ENCODE measurements around the gene SEPTIN2. TPM values are rescaled to one million over a fixed set of nuclear protein-coding genes. Genes with fewer than 3 reads are reported as not detected.

Gene SEPTIN2
- total RNA-seq, 2 experiments from 2014 or later = 198 to 275 TPM

DNA sequence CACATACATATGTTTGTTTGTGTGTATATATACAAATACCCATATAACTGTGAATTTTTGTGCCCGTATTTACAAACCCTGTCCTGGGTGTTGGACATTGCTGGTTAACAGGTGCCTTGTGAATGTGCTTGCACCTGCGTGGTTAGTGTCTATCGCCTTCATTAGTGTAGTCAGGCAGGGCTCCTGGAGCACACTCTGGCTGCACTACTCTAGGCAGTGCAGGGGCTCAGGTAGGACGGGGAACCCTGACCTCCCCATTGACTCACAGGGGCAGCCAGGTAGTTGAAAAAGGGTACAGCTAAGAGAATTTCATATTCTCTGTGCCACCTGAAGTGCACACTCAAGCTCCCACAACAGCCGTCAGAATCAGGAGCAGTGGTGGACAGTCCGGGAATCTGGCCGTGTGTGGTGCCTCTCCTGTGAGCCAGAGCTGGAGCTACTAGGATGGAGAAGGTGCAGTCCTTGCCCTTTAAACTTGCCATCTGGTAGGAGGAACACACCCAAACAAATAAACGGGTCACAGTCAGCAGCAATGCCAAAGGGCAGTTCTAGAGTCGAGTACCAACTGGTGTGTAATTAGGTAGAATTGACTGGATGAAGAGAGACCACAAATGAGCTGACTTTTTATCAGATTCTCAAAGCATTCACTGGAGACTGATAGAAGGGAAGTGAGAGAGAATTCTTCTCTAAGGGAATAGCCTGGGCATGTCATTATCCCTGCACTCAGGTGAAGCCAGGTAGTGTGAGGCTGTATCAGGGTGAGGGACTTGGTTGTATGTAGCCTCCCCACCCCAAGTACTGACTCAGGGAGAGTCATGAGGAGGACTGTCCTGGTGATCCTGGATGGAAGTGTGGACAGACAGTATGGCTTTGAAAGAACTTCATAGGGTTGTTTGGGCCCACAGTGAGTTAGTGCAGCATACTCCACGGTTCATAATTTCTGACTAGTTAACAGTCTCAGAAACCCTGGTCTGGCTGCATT, 84.5 kb downstream of the SEPTIN2 start:
- Histone ChIP-seq H3K79me2 (ENCODE audit: insufficient read depth, low read depth, low read length) (no peaks in the 10 kb centered on the region), H3K9me2 (ENCODE audit: insufficient read depth, low read length) (no peaks in the 10 kb centered on the region), H3K9me3 (ENCODE audit: low read length) (no peaks in the 10 kb centered on the region), H3K4me1 (ENCODE audit: insufficient read depth, low read length, poor library complexity, severe bottlenecking) (no peaks in the 10 kb centered on the region), H2AFZ (ENCODE audit: low read length) (no peak overlapping the region), H3K36me3 (ENCODE audit: insufficient read depth, low read length) (peaks cover 7% of the 10 kb centered on the region; the same call in 1 of the 2 replicates), H3K4me2 (ENCODE audit: low read length) (no peak overlapping the region), H4K20me1 (ENCODE audit: insufficient read depth, low read length) (no peaks in the 10 kb centered on the region; the same call in 1 of the 2 replicates), H3K4me3 (ENCODE audit: low read depth, low read length, poor library complexity, severe bottlenecking) (no peak overlapping the region), H3K27ac (ENCODE audit: low read depth, low read length, poor library complexity, severe bottlenecking) (no peak overlapping the region)
- CTCF ChIA-PET (ENCODE audit: unreplicated experiment) = no interaction called here
- POLR2A ChIA-PET = no interaction called here
- DNase-seq (ENCODE audit: low spot score) = no peak
- no peak for TF ChIP-seq EZH2phosphoT487 (IDR thresholded peaks at IDR 0.05; ENCODE audit: borderline replicate concordance, low read depth, low read length)
- TF ChIP-seq, protein P1, sequence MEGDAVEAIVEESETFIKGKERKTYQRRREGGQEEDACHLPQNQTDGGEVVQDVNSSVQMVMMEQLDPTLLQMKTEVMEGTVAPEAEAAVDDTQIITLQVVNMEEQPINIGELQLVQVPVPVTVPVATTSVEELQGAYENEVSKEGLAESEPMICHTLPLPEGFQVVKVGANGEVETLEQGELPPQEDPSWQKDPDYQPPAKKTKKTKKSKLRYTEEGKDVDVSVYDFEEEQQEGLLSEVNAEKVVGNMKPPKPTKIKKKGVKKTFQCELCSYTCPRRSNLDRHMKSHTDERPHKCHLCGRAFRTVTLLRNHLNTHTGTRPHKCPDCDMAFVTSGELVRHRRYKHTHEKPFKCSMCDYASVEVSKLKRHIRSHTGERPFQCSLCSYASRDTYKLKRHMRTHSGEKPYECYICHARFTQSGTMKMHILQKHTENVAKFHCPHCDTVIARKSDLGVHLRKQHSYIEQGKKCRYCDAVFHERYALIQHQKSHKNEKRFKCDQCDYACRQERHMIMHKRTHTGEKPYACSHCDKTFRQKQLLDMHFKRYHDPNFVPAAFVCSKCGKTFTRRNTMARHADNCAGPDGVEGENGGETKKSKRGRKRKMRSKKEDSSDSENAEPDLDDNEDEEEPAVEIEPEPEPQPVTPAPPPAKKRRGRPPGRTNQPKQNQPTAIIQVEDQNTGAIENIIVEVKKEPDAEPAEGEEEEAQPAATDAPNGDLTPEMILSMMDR (conservative IDR thresholded peaks at IDR 0.05; ENCODE audit: low read length) = no peak
- BruUV-seq (replicated peaks) = no TSS peak
- intact Hi-C loops (cut with micrococcal nuclease; ENCODE audit: unreplicated experiment) = no loop called here

Other genes with a start within 250 kb of the SEPTIN2 start
- gene MTERF4, start 213.6 kb upstream of the SEPTIN2 start, total RNA-seq (2014; rRNA removed; shearing (Covaris generic)) = 57.7 and 58.9 TPM in 2 replicates
- gene MTERF4, start 213.6 kb upstream of the SEPTIN2 start, total RNA-seq (2022) = 48.2 and 52.8 TPM in 2 replicates
- gene PASK, start 166.5 kb upstream of the SEPTIN2 start, total RNA-seq (2014; rRNA removed; shearing (Covaris generic)) = 26.8 and 72.9 TPM in 2 replicates
- gene PASK, start 166.5 kb upstream of the SEPTIN2 start, total RNA-seq (2022) = 73.5 and 84.3 TPM in 2 replicates
- 46.0 and 61.4 TPM in 2 replicates for gene PPP1R7, start 165.5 kb upstream of the SEPTIN2 start, total RNA-seq (2014; rRNA removed; shearing (Covaris generic))
- gene PPP1R7, start 165.5 kb upstream of the SEPTIN2 start, total RNA-seq (2022) = 82.0 and 97.1 TPM in 2 replicates
- 0.16 TPM in 1 of 2 replicates, not detected in the other for gene ANO7, start 127.2 kb upstream of the SEPTIN2 start, total RNA-seq (2014; rRNA removed; shearing (Covaris generic))
- 0.46 TPM in 1 of 2 replicates, not detected in the other for gene ANO7, start 127.2 kb upstream of the SEPTIN2 start, total RNA-seq (2022)
- 155 and 176 TPM in 2 replicates for gene HDLBP, start 253 bp upstream of the SEPTIN2 start, total RNA-seq (2014; rRNA removed; shearing (Covaris generic))
- 148 and 170 TPM in 2 replicates for gene HDLBP, start 253 bp upstream of the SEPTIN2 start, total RNA-seq (2022)
- gene FARP2, start 40.4 kb downstream of the SEPTIN2 start, total RNA-seq (2014; rRNA removed; shearing (Covaris generic)) = 23.2 and 33.6 TPM in 2 replicates
- 47.9 and 52.7 TPM in 2 replicates for gene FARP2, start 40.4 kb downstream of the SEPTIN2 start, total RNA-seq (2022)
- gene STK25, start 192.7 kb downstream of the SEPTIN2 start, total RNA-seq (2014; rRNA removed; shearing (Covaris generic)) = 167 and 201 TPM in 2 replicates
- gene STK25, start 192.7 kb downstream of the SEPTIN2 start, total RNA-seq (2022) = 120 and 135 TPM in 2 replicates
- gene BOK, start 242.8 kb downstream of the SEPTIN2 start, total RNA-seq (2014; rRNA removed; shearing (Covaris generic)) = not detected in 2 replicates
- not detected in 2 replicates for gene BOK, start 242.8 kb downstream of the SEPTIN2 start, total RNA-seq (2022)

Measured in OCI-LY7 (cell line).